GM12878 (cell line): Measurements from ENCODE around the gene MALSU1. TPM values are rescaled to one million over a fixed set of nuclear protein-coding genes. Genes with fewer than 3 reads are reported as not detected.

Experiments used
- ATAC-seq: fragments of 200-7000 bp; cut with Tn5 transposase; 3 replicates; pipeline ENCODE4 v1.9.1; 2020; ENCODE audit warnings: mild to moderate bottlenecking, moderate library complexity
- BruUV-seq: library from RNA; stranded (reverse); fragments of 400-500 nt; replicated peaks from 2 replicates; lab custom pipeline; 2021; lab: Mats Ljungman, UMichigan
- CTCF ChIA-PET: fragments of 300-600 bp; sonication (Branson Sonifier 250); formaldehyde crosslinking; extraction: SDS; loops from one replicate; lab custom pipeline; 2021; ENCODE audit warnings: inconsistent platforms; lab: Yijun Ruan, JAX
- POLR2A ChIA-PET: fragments of 350-600 bp; formaldehyde crosslinking; extraction: SDS; loops from one replicate; lab custom pipeline; 2021; ENCODE audit warnings: inconsistent platforms; lab: Charles Lee
- RAD21 ChIA-PET: fragments of 300-600 bp; sonication (Branson Sonifier 250); formaldehyde crosslinking; loops from one replicate; lab custom pipeline; 2023; ENCODE audit warnings: antibody characterized with exemption; ENCODE audit not compliant: unreplicated experiment; lab: Charles Lee
- SMC1A ChIA-PET: fragments of 300-600 bp; sonication (Branson Sonifier 250); formaldehyde crosslinking; loops from one replicate; lab custom pipeline; 2023; ENCODE audit not compliant: unreplicated experiment, uncharacterized antibody; lab: Charles Lee
- DNase-seq: peaks from one replicate; pipeline ENCODE4 v3.0.0-alpha.2; 2011; ENCODE audit warnings: low read depth, low spot score
- FAIRE-seq: peaks from 3 replicates; lab custom pipeline; 2011; peaks lifted over from hg19 to GRCh38; lab: Jason Lieb, UNC
- H2AFZ ChIP-seq: 2 replicates; pipeline ENCODE4 v1.6.0; 2011; ENCODE audit warnings: low read depth, low read length, control low read depth; ENCODE audit not compliant: control insufficient read depth
- H3K27ac ChIP-seq: 2 replicates; pipeline ENCODE4 v1.5.1; 2011; ENCODE audit warnings: control low read depth; ENCODE audit not compliant: control insufficient read depth, insufficient read depth
- H3K27me3 ChIP-seq, 2 experiments: replicated peaks in 1 of 2; 2 replicates each; pipeline versions ENCODE4 v1.6.0 to v1.6.1; 2011; ENCODE audit warnings: low read length in 1 of 2; ENCODE audit not compliant: control insufficient read depth in 2 of 2, insufficient read depth in 2 of 2
- H3K36me3 ChIP-seq, 2 experiments: 2 replicates each; pipeline ENCODE4 v1.5.1; 2011; ENCODE audit warnings: low read length in 1 of 2; ENCODE audit not compliant: control insufficient read depth in 2 of 2, insufficient read depth in 2 of 2
- H3K4me1 ChIP-seq: 2 replicates; pipeline ENCODE4 v1.6.1; 2011; ENCODE audit warnings: mild to moderate bottlenecking, low read length, moderate library complexity, mixed read lengths; ENCODE audit not compliant: control insufficient read depth, insufficient read depth
- H3K4me2 ChIP-seq: 2 replicates; pipeline ENCODE4 v1.6.0; 2011; ENCODE audit warnings: control low read depth; ENCODE audit not compliant: control insufficient read depth, insufficient read depth
- H3K4me3 ChIP-seq: fragments of 200-600 bp; sonication (generic); 2 replicates; pipeline ENCODE4 v1.5.1; 2016
- H3K79me2 ChIP-seq: 2 replicates; pipeline ENCODE4 v1.6.0; 2011; ENCODE audit warnings: low read length; ENCODE audit not compliant: control insufficient read depth, insufficient read depth
- H3K9ac ChIP-seq: 2 replicates; pipeline ENCODE4 v1.8.0; 2011; ENCODE audit warnings: low read length, control low read depth, mixed read lengths; ENCODE audit not compliant: control insufficient read depth, insufficient read depth
- H3K9me3 ChIP-seq: replicated peaks from 3 replicates; pipeline ENCODE4 v1.5.1; 2011; ENCODE audit warnings: mild to moderate bottlenecking, low read length; ENCODE audit not compliant: control insufficient read depth, insufficient read depth
- H4K20me1 ChIP-seq: 2 replicates; pipeline ENCODE4 v1.6.0; 2011; ENCODE audit not compliant: control insufficient read depth, insufficient read depth
- CBX3 ChIP-seq: fragments of 200-600 bp; sonication (generic); IDR thresholded peaks from 2 replicates; pipeline ENCODE4 v1.6.1; 2016; ENCODE audit warnings: low read depth, borderline replicate concordance
- GABPA ChIP-seq: IDR thresholded peaks from 2 replicates; pipeline ENCODE4 v1.6.1; 2014; ENCODE audit warnings: antibody characterized with exemption, low read depth, mild to moderate bottlenecking, inconsistent platforms
- JUND ChIP-seq: IDR thresholded peaks from 2 replicates; pipeline ENCODE4 v1.6.1; 2012; ENCODE audit warnings: low read depth, mild to moderate bottlenecking, low read length, improper control_type of control experiment, moderate library complexity
- NR2C1 ChIP-seq: fragments of 450-650 bp; IDR thresholded peaks from 2 replicates; pipeline ENCODE4 v1.6.1; 2017; ENCODE audit warnings: antibody characterized with exemption, mild to moderate bottlenecking, moderate library complexity
- POLR2A ChIP-seq: IDR thresholded peaks from 2 replicates; pipeline ENCODE4 v1.6.1; 2011; ENCODE audit warnings: low read depth, mild to moderate bottlenecking, low read length
- TCF7 ChIP-seq: IDR thresholded peaks from 2 replicates; pipeline ENCODE4 v1.6.1; 2014; ENCODE audit warnings: antibody characterized with exemption, borderline replicate concordance
- ZSCAN29 ChIP-seq: fragments of 450-650 bp; IDR thresholded peaks from 2 replicates; pipeline ENCODE4 v1.6.1; 2017; ENCODE audit warnings: mild to moderate bottlenecking, moderate library complexity
- WGBS: methylation state at CpG from one replicate; pipeline ENCODE4 v1.1.6; 2016; ENCODE audit warnings: low lambda C conversion rate; ENCODE audit not compliant: insufficient replicate concordance, insufficient coverage; ENCODE audit errors: missing lambda C conversion rate; 5-methylcytosine and 5-hydroxymethylcytosine counted together
- in situ Hi-C: fragments of 300-500 bp; cut with MboI; formaldehyde crosslinking; loops from 9 replicates; pipeline ENCODE4 v1.14.3; 2018; ENCODE audit warnings: mixed read lengths
- intact Hi-C: fragments of 100-400 bp; cut with micrococcal nuclease; formaldehyde crosslinking; loops from one replicate; pipeline ENCODE4 v1.14.2; 2022; ENCODE audit not compliant: unreplicated experiment
- polyA plus RNA-seq, 11 experiments: library from polyadenylated mRNA; depleted of rRNA in 4 of 11; unstranded in 6 of 11; stranded (reverse) in 5 of 11; fragments of >200 nt; fragmentation: Nextera tagmentation in 4 of 11; fragmentation: Illumina TruSeq in 1 of 11; extraction: Ambion mirVana in 4 of 11; extraction: Trizol in 1 of 11; gene quantifications; 1 replicate in 1 of 11; 2 replicates in 10 of 11; pipeline versions ENCODE4 v1.2.1 to v1.2.3, GENCODE V29; 2011 to 2016; ENCODE audit warnings: inconsistent platforms in 2 of 11, missing spikeins in 2 of 11, low read depth in 1 of 11
- total RNA-seq, 4 experiments: library from RNA; depleted of rRNA in 3 of 4; stranded (reverse); fragments of >200 nt in 3 of 4; fragmentation: Illumina TruSeq in 1 of 4; extraction: Trizol in 1 of 4; gene quantifications; 2 replicates each; pipeline versions ENCODE4 v1.2.1 to v1.2.3, GENCODE V29; 2013 to 2021
- TF ChIP-seq, protein P1 (sequence below): fragments of 450-650 bp; formaldehyde crosslinking; IDR thresholded peaks from 2 replicates; pipeline ENCODE4 v1.4.0; 2022; ENCODE audit warnings: mild to moderate bottlenecking, moderate library complexity
- TF ChIP-seq, protein P2 (sequence below): fragments of 450-650 bp; IDR thresholded peaks from 2 replicates; pipeline ENCODE4 v1.6.1; 2017; ENCODE audit warnings: mild to moderate bottlenecking, moderate library complexity
- TF ChIP-seq, protein P3 (sequence below): fragments of 450-650 bp; formaldehyde crosslinking; IDR thresholded peaks from 2 replicates; pipeline ENCODE4 v1.5.0; 2022; ENCODE audit warnings: mild to moderate bottlenecking, missing genetic modification characterization
- TF ChIP-seq, protein P4 (sequence below): IDR thresholded peaks from 2 replicates; pipeline ENCODE4 v1.6.1; 2012; ENCODE audit warnings: low read depth, low read length, improper control_type of control experiment

Gene MALSU1
- total and polyA plus RNA-seq, 10 of the 15 experiments (the other 5 are each of a cell fraction or from before 2014, with no cell fraction given), result 8.5 to 159 (median 73.7) TPM

DNA sequence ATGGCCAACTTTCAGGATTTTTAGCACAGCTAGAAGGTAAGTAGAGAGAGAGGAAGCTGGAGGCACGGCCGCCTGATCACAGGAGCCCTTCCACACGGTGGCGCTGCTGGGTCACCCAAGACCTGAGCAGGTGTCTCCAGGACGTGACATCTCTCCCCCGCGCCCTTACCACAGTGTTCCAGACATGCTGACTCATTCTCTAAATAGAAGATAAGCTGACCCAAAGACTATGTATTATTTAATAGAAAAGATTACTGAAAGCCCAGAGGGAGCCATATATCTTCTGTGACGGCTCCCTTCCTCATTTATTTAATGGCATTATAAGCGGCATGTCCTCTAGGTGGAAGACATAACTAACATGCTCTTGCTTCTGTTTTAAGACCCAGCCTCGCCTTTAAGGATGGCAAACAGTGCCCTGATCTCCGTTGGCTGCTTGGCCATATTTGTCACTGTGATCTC lies 26.0 kb upstream of the MALSU1 start (continued):
- TF ChIP-seq, protein P1, sequence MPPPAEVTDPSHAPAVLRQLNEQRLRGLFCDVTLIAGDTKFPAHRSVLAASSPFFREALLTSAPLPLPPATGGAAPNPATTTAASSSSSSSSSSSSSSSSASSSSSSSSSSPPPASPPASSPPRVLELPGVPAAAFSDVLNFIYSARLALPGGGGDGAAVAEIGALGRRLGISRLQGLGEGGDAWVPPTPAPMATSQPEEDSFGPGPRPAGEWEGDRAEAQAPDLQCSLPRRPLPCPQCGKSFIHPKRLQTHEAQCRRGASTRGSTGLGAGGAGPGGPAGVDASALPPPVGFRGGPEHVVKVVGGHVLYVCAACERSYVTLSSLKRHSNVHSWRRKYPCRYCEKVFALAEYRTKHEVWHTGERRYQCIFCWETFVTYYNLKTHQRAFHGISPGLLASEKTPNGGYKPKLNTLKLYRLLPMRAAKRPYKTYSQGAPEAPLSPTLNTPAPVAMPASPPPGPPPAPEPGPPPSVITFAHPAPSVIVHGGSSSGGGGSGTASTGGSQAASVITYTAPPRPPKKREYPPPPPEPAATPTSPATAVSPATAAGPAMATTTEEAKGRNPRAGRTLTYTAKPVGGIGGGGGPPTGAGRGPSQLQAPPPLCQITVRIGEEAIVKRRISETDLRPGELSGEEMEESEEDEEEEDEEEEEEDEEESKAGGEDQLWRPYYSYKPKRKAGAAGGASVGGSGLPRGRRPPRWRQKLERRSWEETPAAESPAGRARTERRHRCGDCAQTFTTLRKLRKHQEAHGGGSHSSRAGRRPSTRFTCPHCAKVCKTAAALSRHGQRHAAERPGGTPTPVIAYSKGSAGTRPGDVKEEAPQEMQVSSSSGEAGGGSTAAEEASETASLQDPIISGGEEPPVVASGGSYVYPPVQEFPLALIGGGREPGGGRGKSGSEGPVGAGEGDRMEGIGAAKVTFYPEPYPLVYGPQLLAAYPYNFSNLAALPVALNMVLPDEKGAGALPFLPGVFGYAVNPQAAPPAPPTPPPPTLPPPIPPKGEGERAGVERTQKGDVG (CRISPR knock-in tag), result no peak
- TF ChIP-seq JUND (no peak; the same call in 1 of the 2 replicates), GABPA (no peak), TCF7 (no peak), NR2C1 (no peak)
- TF ChIP-seq, all 136 proteins: peak for 37

DNA sequence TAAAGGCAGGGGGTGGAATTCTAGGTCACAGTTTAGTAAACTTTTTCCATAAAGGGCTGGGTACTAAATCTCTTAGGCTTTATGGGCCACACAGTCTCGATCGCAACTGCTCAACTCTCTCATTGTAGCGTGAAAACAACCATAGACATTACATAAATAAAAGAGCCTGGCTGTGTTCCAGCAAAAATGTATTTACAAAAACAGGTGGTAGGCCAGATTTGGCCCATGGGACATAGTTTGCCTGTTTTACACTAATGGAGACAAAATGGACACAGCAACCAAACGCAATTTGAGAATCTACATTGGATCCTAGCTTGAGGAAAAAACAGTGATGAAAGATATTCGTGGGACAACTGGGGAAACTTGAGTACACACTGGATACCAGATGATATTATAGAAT lies 23.2 kb upstream of the MALSU1 start:
- Histone ChIP-seq H3K4me3 (no peak overlapping the region), H3K4me2 (no peak overlapping the region), H3K9ac (no peak overlapping the region), H3K79me2 (peaks cover 10% of the 10 kb centered on the region), H3K36me3 (no peaks in the 10 kb centered on the region), H2AFZ (no peak overlapping the region), H3K27ac (no peak overlapping the region), H3K4me1 (peaks cover 3% of the 10 kb centered on the region; the same call in 1 of the 2 replicates), H4K20me1 (no peaks in the 10 kb centered on the region), H3K27me3 (no peaks in the 10 kb centered on the region), H3K9me3 (no peaks in the 10 kb centered on the region)
- in situ Hi-C loops (no loop called here), intact Hi-C loops (no loop called here)
- ATAC-seq (no peak), FAIRE-seq (no peak), DNase-seq (no peak)
- POLR2A ChIA-PET, result interaction anchor here (0.6 kb wide), 1 partner anchor 187 kb away, joined by 3 read pairs; no protein-coding TSS in a partner anchor
- RAD21 ChIA-PET, result interaction anchor here (0.6 to 1.8 kb wide), 4 partner anchors 9 to 271 kb away, joined by 3 to 6 read pairs (median 4); no protein-coding TSS in a partner anchor
- CTCF ChIA-PET, result interaction anchor here (0.8 to 7.2 kb wide), 24 partner anchors 9 to 438 kb away, joined by 3 to 77 read pairs (median 5); partner anchors contain the start of genes MALSU1 and NUP42
- 79% methylated on average over 5 of the region's 5 CpGs for WGBS
- no TSS peak for BruUV-seq
- SMC1A ChIA-PET, result interaction anchor here (0.7 to 3.3 kb wide), 16 partner anchors 11 to 435 kb away, joined by 3 to 15 read pairs (median 6); partner anchors contain the start of gene STK31
- no peak for TF ChIP-seq CBX3
- TF ChIP-seq, protein P2, sequence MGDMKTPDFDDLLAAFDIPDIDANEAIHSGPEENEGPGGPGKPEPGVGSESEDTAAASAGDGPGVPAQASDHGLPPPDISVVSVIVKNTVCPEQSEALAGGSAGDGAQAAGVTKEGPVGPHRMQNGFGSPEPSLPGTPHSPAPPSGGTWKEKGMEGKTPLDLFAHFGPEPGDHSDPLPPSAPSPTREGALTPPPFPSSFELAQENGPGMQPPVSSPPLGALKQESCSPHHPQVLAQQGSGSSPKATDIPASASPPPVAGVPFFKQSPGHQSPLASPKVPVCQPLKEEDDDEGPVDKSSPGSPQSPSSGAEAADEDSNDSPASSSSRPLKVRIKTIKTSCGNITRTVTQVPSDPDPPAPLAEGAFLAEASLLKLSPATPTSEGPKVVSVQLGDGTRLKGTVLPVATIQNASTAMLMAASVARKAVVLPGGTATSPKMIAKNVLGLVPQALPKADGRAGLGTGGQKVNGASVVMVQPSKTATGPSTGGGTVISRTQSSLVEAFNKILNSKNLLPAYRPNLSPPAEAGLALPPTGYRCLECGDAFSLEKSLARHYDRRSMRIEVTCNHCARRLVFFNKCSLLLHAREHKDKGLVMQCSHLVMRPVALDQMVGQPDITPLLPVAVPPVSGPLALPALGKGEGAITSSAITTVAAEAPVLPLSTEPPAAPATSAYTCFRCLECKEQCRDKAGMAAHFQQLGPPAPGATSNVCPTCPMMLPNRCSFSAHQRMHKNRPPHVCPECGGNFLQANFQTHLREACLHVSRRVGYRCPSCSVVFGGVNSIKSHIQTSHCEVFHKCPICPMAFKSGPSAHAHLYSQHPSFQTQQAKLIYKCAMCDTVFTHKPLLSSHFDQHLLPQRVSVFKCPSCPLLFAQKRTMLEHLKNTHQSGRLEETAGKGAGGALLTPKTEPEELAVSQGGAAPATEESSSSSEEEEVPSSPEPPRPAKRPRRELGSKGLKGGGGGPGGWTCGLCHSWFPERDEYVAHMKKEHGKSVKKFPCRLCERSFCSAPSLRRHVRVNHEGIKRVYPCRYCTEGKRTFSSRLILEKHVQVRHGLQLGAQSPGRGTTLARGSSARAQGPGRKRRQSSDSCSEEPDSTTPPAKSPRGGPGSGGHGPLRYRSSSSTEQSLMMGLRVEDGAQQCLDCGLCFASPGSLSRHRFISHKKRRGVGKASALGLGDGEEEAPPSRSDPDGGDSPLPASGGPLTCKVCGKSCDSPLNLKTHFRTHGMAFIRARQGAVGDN, result no peak
- no peak for TF ChIP-seq ZSCAN29
- TF ChIP-seq, protein P3, sequence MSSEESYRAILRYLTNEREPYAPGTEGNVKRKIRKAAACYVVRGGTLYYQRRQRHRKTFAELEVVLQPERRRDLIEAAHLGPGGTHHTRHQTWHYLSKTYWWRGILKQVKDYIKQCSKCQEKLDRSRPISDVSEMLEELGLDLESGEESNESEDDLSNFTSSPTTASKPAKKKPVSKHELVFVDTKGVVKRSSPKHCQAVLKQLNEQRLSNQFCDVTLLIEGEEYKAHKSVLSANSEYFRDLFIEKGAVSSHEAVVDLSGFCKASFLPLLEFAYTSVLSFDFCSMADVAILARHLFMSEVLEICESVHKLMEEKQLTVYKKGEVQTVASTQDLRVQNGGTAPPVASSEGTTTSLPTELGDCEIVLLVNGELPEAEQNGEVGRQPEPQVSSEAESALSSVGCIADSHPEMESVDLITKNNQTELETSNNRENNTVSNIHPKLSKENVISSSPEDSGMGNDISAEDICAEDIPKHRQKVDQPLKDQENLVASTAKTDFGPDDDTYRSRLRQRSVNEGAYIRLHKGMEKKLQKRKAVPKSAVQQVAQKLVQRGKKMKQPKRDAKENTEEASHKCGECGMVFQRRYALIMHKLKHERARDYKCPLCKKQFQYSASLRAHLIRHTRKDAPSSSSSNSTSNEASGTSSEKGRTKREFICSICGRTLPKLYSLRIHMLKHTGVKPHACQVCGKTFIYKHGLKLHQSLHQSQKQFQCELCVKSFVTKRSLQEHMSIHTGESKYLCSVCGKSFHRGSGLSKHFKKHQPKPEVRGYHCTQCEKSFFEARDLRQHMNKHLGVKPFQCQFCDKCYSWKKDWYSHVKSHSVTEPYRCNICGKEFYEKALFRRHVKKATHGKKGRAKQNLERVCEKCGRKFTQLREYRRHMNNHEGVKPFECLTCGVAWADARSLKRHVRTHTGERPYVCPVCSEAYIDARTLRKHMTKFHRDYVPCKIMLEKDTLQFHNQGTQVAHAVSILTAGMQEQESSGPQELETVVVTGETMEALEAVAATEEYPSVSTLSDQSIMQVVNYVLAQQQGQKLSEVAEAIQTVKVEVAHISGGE, result no peak
- TF ChIP-seq, protein P4, sequence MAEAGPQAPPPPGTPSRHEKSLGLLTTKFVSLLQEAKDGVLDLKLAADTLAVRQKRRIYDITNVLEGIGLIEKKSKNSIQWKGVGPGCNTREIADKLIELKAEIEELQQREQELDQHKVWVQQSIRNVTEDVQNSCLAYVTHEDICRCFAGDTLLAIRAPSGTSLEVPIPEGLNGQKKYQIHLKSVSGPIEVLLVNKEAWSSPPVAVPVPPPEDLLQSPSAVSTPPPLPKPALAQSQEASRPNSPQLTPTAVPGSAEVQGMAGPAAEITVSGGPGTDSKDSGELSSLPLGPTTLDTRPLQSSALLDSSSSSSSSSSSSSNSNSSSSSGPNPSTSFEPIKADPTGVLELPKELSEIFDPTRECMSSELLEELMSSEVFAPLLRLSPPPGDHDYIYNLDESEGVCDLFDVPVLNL, result no peak
- no peak for TF ChIP-seq POLR2A
